Hepatocyte (in vitro differentiated cells): ENCODE results near the gene RBM19.

ENCODE experiments used
- CTCF ChIP-seq: fragments of 200-600 bp; sonication (generic); IDR thresholded peaks from 2 replicates; pipeline ENCODE4 v1.5.1; 2016; ENCODE audit warnings: antibody characterized with exemption, mild to moderate bottlenecking; ENCODE audit not compliant: poor library complexity
- EZH2 ChIP-seq: fragments of 200-600 bp; sonication (generic); IDR thresholded peaks from 2 replicates; pipeline ENCODE4 v1.6.1; 2016; ENCODE audit warnings: antibody characterized with exemption, mild to moderate bottlenecking, borderline replicate concordance
- EZH2phosphoT487 ChIP-seq: fragments of 200-600 bp; sonication (generic); IDR thresholded peaks from one replicate; pipeline ENCODE4 v1.6.1; 2018; ENCODE audit warnings: antibody characterized with exemption, mild to moderate bottlenecking, low read depth, moderate library complexity; ENCODE audit not compliant: unreplicated experiment, severe bottlenecking

- TF ChIP-seq CTCF (no peak), EZH2 (no peak), EZH2phosphoT487 (no peak)
These were observed 62.7 kb downstream of the RBM19 start for GRCh38 chr12:113903381-113903863.
